Activated CD4-positive, alpha-beta T cell treated with anti-CD3 and anti-CD28 coated beads for 48 hours (primary cell): Measurements from ENCODE around the gene NTSR1.

Source experiments
- DNase-seq: peaks from one replicate; pipeline ENCODE4 v3.0.0-alpha.2; 2020

The NTSR1 gene

GRCh38 chr20:62708591-62709536, at the start of gene NTSR1:
Gene NTSR1 (plus strand): TSS chr20:62708836. CDS start chr20:62709208, 372 bp downstream.
- DNase-seq: no peak

GRCh38 chr20:62659488-62660239, 49.0 kb upstream of the NTSR1 start:
- no peak for DNase-seq

- no peak for DNase-seq
Measured at GRCh38 chr20:62660240-62660615, 48.4 kb upstream of the NTSR1 start.

- DNase-seq: no peak
Measured at GRCh38 chr20:62660768-62661167, 47.9 kb upstream of the NTSR1 start.

- no peak for DNase-seq
Measured at GRCh38 chr20:62661647-62662046, 47.0 kb upstream of the NTSR1 start.

GRCh38 chr20:62662422-62662821, 46.2 kb upstream of the NTSR1 start:
- no peak for DNase-seq

- no peak for DNase-seq
Measured at GRCh38 chr20:62663145-62664018, 45.3 kb upstream of the NTSR1 start.

- DNase-seq: no peak
Measured at GRCh38 chr20:62664019-62664971, 44.3 kb upstream of the NTSR1 start.

GRCh38 chr20:62665153-62665754, 43.4 kb upstream of the NTSR1 start:
- DNase-seq: no peak

- no peak for DNase-seq
Measured at GRCh38 chr20:62665826-62666735, 42.6 kb upstream of the NTSR1 start.

GRCh38 chr20:62666736-62667529, 41.7 kb upstream of the NTSR1 start:
- DNase-seq: no peak

- no peak for DNase-seq
Measured at GRCh38 chr20:62667530-62668440, 40.9 kb upstream of the NTSR1 start.

- DNase-seq: peak; percentile 36
Measured at GRCh38 chr20:62668441-62669027, 40.1 kb upstream of the NTSR1 start.

GRCh38 chr20:62669249-62669648, 39.4 kb upstream of the NTSR1 start:
- DNase-seq: no peak

GRCh38 chr20:62670156-62670555, 38.5 kb upstream of the NTSR1 start:
- no peak for DNase-seq

GRCh38 chr20:62670998-62671397, 37.6 kb upstream of the NTSR1 start:
- DNase-seq: no peak

GRCh38 chr20:62671765-62672164, 36.9 kb upstream of the NTSR1 start:
- DNase-seq: no peak

GRCh38 chr20:62674370-62674769, 34.3 kb upstream of the NTSR1 start:
- DNase-seq: no peak
